ENCODE data around the gene EGFLAM. TPM values are rescaled to one million over a fixed set of nuclear protein-coding genes. Genes with fewer than 3 reads are reported as not detected.

Gene EGFLAM
- total and polyA plus RNA-seq, 2 donors (not counting 3 experiments of a cell fraction or from before 2014, with no cell fraction given) = 1.2 to 2.7 TPM

- POLR2A ChIA-PET = no interaction called here
Observed at GRCh38 chr5:38319491-38319890, 61.1 kb downstream of the EGFLAM start.

More at GRCh38 chr5:38319491-38319890, 61.1 kb downstream of the EGFLAM start:
- H4K20me1 ChIP-seq (replicated peaks; ENCODE audit: control insufficient read depth, extremely low read depth, insufficient read depth, low read length) = no peaks in the 10 kb centered on the region
- no peaks in the 10 kb centered on the region for H3K4me1 ChIP-seq (ENCODE audit: control insufficient read depth, extremely low read depth, insufficient read depth, low read length)
- H3K4me3 ChIP-seq (replicated peaks in 1 of 3; ENCODE audit: insufficient read depth in 1 of 3, low read depth in 1 of 3, low read length in 3 of 3) = no peak overlapping the region
- no peak for FAIRE-seq
- no peaks in the 10 kb centered on the region for H3K36me3 ChIP-seq (ENCODE audit: control insufficient read depth in 2 of 2, extremely low read depth in 1 of 2, insufficient read depth in 2 of 2, low read length in 2 of 2)
- H3K79me2 ChIP-seq (ENCODE audit: control insufficient read depth, insufficient read depth, low read length) = no peaks in the 10 kb centered on the region
- H3K4me2 ChIP-seq (ENCODE audit: insufficient read depth, low read length) = no peak overlapping the region
- TF ChIP-seq POLR2A (IDR thresholded peaks at IDR 0.05; ENCODE audit: low read depth, low read length) (no peak), CTCF (IDR thresholded peaks at IDR 0.05; ENCODE audit: extremely low read depth in 1 of 2, insufficient read depth in 1 of 2, low read depth in 1 of 2, low read length in 2 of 2) (no peak), POLR2AphosphoS5 (IDR thresholded peaks at IDR 0.05; ENCODE audit: insufficient read depth, low read depth, low read length) (no peak), FOS (IDR thresholded peaks at IDR 0.05; ENCODE audit: borderline replicate concordance, insufficient read depth, low read length) (no peak), MYC (IDR thresholded peaks at IDR 0.05; ENCODE audit: low read depth, low read length) (no peak), JUN (IDR thresholded peaks at IDR 0.05; ENCODE audit: borderline replicate concordance, insufficient read depth, insufficient read length, low read depth) (no peak), MAX (IDR thresholded peaks at IDR 0.05; ENCODE audit: insufficient read depth, insufficient read length) (no peak), GATA2 (IDR thresholded peaks at IDR 0.05; ENCODE audit: insufficient read depth, insufficient read length, low read depth, low read length) (no peak), EZH2 (IDR thresholded peaks at IDR 0.05; ENCODE audit: borderline replicate concordance, low read depth, low read length, severe bottlenecking) (no peak)
- no TSS peak for BruUV-seq (replicated peaks)
- dilution Hi-C loops (cut with MboI; ENCODE audit: extremely low pct_ligation_motif_present, low sequenced_read_pairs) = no loop called here
- no peak overlapping the region for H3K27ac ChIP-seq (ENCODE audit: insufficient read depth, low read depth, low read length)
- H3K9ac ChIP-seq (replicated peaks; ENCODE audit: extremely low read depth, insufficient read depth, low read length) = no peak overlapping the region
- CTCF ChIA-PET = no interaction called here
- no peak overlapping the region for H2AFZ ChIP-seq (ENCODE audit: low read depth, low read length)
- H3K9me3 ChIP-seq (replicated peaks; ENCODE audit: control insufficient read depth, insufficient read depth, low read length) = no peaks in the 10 kb centered on the region
- DNase-seq (ENCODE audit: low read depth, low spot score) = no peak
- H3K9me1 ChIP-seq (replicated peaks; ENCODE audit: control insufficient read depth, extremely low read depth, insufficient read depth, low read length) = no peaks in the 10 kb centered on the region
- H3K27me3 ChIP-seq (ENCODE audit: control insufficient read depth in 2 of 2, insufficient read depth in 2 of 2, low read length in 2 of 2) = peaks cover 1 to 2% of the 10 kb centered on the region in 2 experiments
- intact Hi-C loops (cut with micrococcal nuclease) = no loop called here
